GM12878 (cell line): ENCODE measurements around the gene FARS2. TPM values are rescaled to one million over a fixed set of nuclear protein-coding genes. Genes with fewer than 3 reads are reported as not detected.

ENCODE experiments used
- ATF7 ChIP-seq: fragments of 450-650 bp; IDR thresholded peaks from 2 replicates; pipeline ENCODE4 v1.6.1; 2016; ENCODE audit warnings: low read depth, mild to moderate bottlenecking
- BMI1 ChIP-seq: fragments of 450-650 bp; IDR thresholded peaks from 2 replicates; pipeline ENCODE4 v1.6.1; 2016; ENCODE audit warnings: mild to moderate bottlenecking, moderate library complexity, borderline replicate concordance
- CREB1 ChIP-seq: IDR thresholded peaks from 2 replicates; pipeline ENCODE4 v1.6.1; 2012; ENCODE audit warnings: low read depth, mild to moderate bottlenecking, inconsistent platforms
- FOS ChIP-seq: IDR thresholded peaks from 3 replicates; pipeline ENCODE4 v1.6.1; 2011; ENCODE audit warnings: borderline replicate concordance; ENCODE audit not compliant: insufficient read length; ENCODE audit errors: extremely low read depth
- FOXK2 ChIP-seq: fragments of 450-650 bp; IDR thresholded peaks from 2 replicates; pipeline ENCODE4 v1.6.1; 2017; ENCODE audit warnings: mild to moderate bottlenecking, moderate library complexity
- HDGF ChIP-seq: fragments of 450-650 bp; IDR thresholded peaks from 2 replicates; pipeline ENCODE4 v1.6.1; 2016; ENCODE audit warnings: antibody characterized with exemption
- HSF1 ChIP-seq: fragments of 150-350 bp; IDR thresholded peaks from 2 replicates; pipeline ENCODE4 v1.6.1; 2014; ENCODE audit warnings: mild to moderate bottlenecking, low read depth, low read length
- IRF3 ChIP-seq: fragments of 450-650 bp; IDR thresholded peaks from 2 replicates; pipeline ENCODE4 v1.6.1; 2014; ENCODE audit warnings: mild to moderate bottlenecking
- MLLT1 ChIP-seq: fragments of 450-650 bp; IDR thresholded peaks from 2 replicates; pipeline ENCODE4 v1.6.1; 2016; ENCODE audit warnings: mild to moderate bottlenecking
- MTA3 ChIP-seq: IDR thresholded peaks from 2 replicates; pipeline ENCODE4 v1.6.1; 2012; ENCODE audit warnings: low read length, inconsistent platforms, borderline replicate concordance
- NR2C1 ChIP-seq: fragments of 450-650 bp; IDR thresholded peaks from 2 replicates; pipeline ENCODE4 v1.6.1; 2017; ENCODE audit warnings: antibody characterized with exemption, mild to moderate bottlenecking, moderate library complexity
- PML ChIP-seq: IDR thresholded peaks from 2 replicates; pipeline ENCODE4 v1.6.1; 2012; ENCODE audit warnings: low read length, inconsistent platforms
- SREBF1 ChIP-seq: IDR thresholded peaks from 2 replicates; pipeline ENCODE4 v1.6.1; 2012; ENCODE audit warnings: mild to moderate bottlenecking, low read length
- SUPT20H ChIP-seq: IDR thresholded peaks from 2 replicates; pipeline ENCODE4 v1.6.1; 2011; ENCODE audit warnings: low read depth, mild to moderate bottlenecking, low read length, moderate library complexity, borderline replicate concordance; ENCODE audit not compliant: control insufficient read depth
- TCF3 ChIP-seq: IDR thresholded peaks from 2 replicates; pipeline ENCODE4 v1.6.1; 2012; ENCODE audit warnings: low read depth, mild to moderate bottlenecking, low read length, borderline replicate concordance; ENCODE audit not compliant: insufficient read depth
- ZBED1 ChIP-seq: IDR thresholded peaks from 2 replicates; pipeline ENCODE4 v1.6.1; 2016; ENCODE audit warnings: borderline replicate concordance
- ZNF592 ChIP-seq: fragments of 450-650 bp; IDR thresholded peaks from 2 replicates; pipeline ENCODE4 v1.6.1; 2017; ENCODE audit warnings: mild to moderate bottlenecking, moderate library complexity
- polyA plus RNA-seq, 11 experiments: library from polyadenylated mRNA; depleted of rRNA in 4 of 11; unstranded in 6 of 11; stranded (reverse) in 5 of 11; fragments of >200 nt; fragmentation: Nextera tagmentation in 4 of 11; fragmentation: Illumina TruSeq in 1 of 11; extraction: Ambion mirVana in 4 of 11; extraction: Trizol in 1 of 11; gene quantifications; 1 replicate in 1 of 11; 2 replicates in 10 of 11; pipeline versions ENCODE4 v1.2.1 to v1.2.3, GENCODE V29; 2011 to 2016; ENCODE audit warnings: inconsistent platforms in 2 of 11, missing spikeins in 2 of 11, low read depth in 1 of 11
- total RNA-seq, 4 experiments: library from RNA; depleted of rRNA in 3 of 4; stranded (reverse); fragments of >200 nt in 3 of 4; fragmentation: Illumina TruSeq in 1 of 4; extraction: Trizol in 1 of 4; gene quantifications; 2 replicates each; pipeline versions ENCODE4 v1.2.1 to v1.2.3, GENCODE V29; 2013 to 2021

Gene FARS2
- total and polyA plus RNA-seq, 10 of the 15 experiments (the other 5 are each of a cell fraction or from before 2014, with no cell fraction given) = 16.8 to 46.7 (median 25.6) TPM

GRCh38 chr6:5634525-5634924 lies 373.2 kb downstream of the FARS2 start (continued):
- no peak for TF ChIP-seq HSF1
- no peak for TF ChIP-seq FOS
- no peak for TF ChIP-seq BMI1
- no peak for TF ChIP-seq MTA3
- TF ChIP-seq CREB1 = no peak
- TF ChIP-seq PML = no peak
- TF ChIP-seq ZBED1 = no peak
- no peak for TF ChIP-seq SUPT20H
- TF ChIP-seq MLLT1 = no peak
- no peak for TF ChIP-seq NR2C1
- no peak for TF ChIP-seq ATF7
- no peak for TF ChIP-seq ZNF592
- no peak for TF ChIP-seq SREBF1
- no peak for TF ChIP-seq IRF3
- TF ChIP-seq TCF3 = no peak
- no peak for TF ChIP-seq HDGF
- TF ChIP-seq FOXK2 = no peak
